K562 (cell line): ENCODE measurements around the gene RYK. TPM values are rescaled to one million over a fixed set of nuclear protein-coding genes. Genes with fewer than 3 reads are reported as not detected.

ENCODE experiments used
- ATAC-seq: fragments of 200-7000 bp; cut with Tn5 transposase; 3 replicates; pipeline ENCODE4 v1.9.1; 2020; ENCODE audit warnings: moderate library complexity
- BruUV-seq: library from RNA; stranded (reverse); fragments of 400-500 nt; replicated peaks from 2 replicates; lab custom pipeline; 2021; lab: Mats Ljungman, UMichigan
- CTCF ChIA-PET: fragments of 300-600 bp; formaldehyde crosslinking; extraction: SDS; loops from one replicate; lab custom pipeline; 2021; ENCODE audit warnings: low intra/inter-chr PET ratio; lab: Yijun Ruan, JAX
- POLR2A ChIA-PET: fragments of 300-600, 350-650 bp; sonication (Branson Sonifier 250); formaldehyde crosslinking; extraction: SDS; loops from one replicate; lab custom pipeline; 2021; ENCODE audit warnings: antibody characterized with exemption, inconsistent platforms; lab: Yijun Ruan, JAX
- DNase-seq, 4 experiments: peaks; one replicate each; pipeline versions ENCODE4 v3.0.0 to v3.0.0-alpha.2; 2011 to 2018; ENCODE audit warnings: low spot score in 3 of 4, mixed read lengths in 3 of 4; ENCODE audit errors: extremely low read depth in 1 of 4
- FAIRE-seq: peaks from 2 replicates; lab custom pipeline; 2011; peaks lifted over from hg19 to GRCh38; lab: Jason Lieb, UNC
- H2AFZ ChIP-seq: 2 replicates; pipeline ENCODE4 v1.6.0; 2011; ENCODE audit warnings: low read depth, low read length, control low read depth, inconsistent platforms
- H3K27ac ChIP-seq: fragments of 200-600 bp; 3 replicates; pipeline ENCODE4 v1.8.0; 2011; ENCODE audit warnings: low read depth, mild to moderate bottlenecking, control low read depth, inconsistent platforms, low read length, moderate library complexity, mixed read lengths; ENCODE audit errors: extremely low read depth
- H3K27me3 ChIP-seq, 2 experiments: fragments of 300-600 bp in 1 of 2; 2 replicates in 1 of 2; 3 replicates in 1 of 2; pipeline versions ENCODE4 v1.6.0 to v1.8.0; 2011; ENCODE audit warnings: inconsistent platforms in 2 of 2, low read length in 2 of 2, mild to moderate bottlenecking in 1 of 2, mixed read lengths in 1 of 2, moderate library complexity in 1 of 2; ENCODE audit not compliant: control insufficient read depth in 2 of 2, insufficient read depth in 2 of 2
- H3K36me3 ChIP-seq: fragments of 300-600 bp; 3 replicates; pipeline ENCODE4 v1.8.0; 2011; ENCODE audit warnings: mild to moderate bottlenecking, low read length, inconsistent platforms; ENCODE audit not compliant: control insufficient read depth, insufficient read depth
- H3K4me1 ChIP-seq, 2 experiments: fragments of 200-600 bp in 1 of 2; replicated peaks in 1 of 2; 2 replicates in 1 of 2; 3 replicates in 1 of 2; pipeline versions ENCODE4 v1.5.1 to v1.8.0; 2011; ENCODE audit warnings: inconsistent platforms in 2 of 2, low read length in 2 of 2, mild to moderate bottlenecking in 1 of 2, mixed read lengths in 1 of 2, moderate library complexity in 1 of 2; ENCODE audit not compliant: control insufficient read depth in 2 of 2, insufficient read depth in 2 of 2
- H3K4me2 ChIP-seq: 2 replicates; pipeline ENCODE4 v1.6.1; 2011; ENCODE audit warnings: low read length, control low read depth, inconsistent platforms, mixed read lengths; ENCODE audit not compliant: insufficient read depth
- H3K4me3 ChIP-seq: fragments of 200-600 bp; sonication (generic), shearing (Covaris generic); 2 replicates; pipeline ENCODE4 v1.5.1; 2016; ENCODE audit warnings: control low read depth, inconsistent platforms
- H3K79me2 ChIP-seq: fragments of 200-600 bp; 3 replicates; pipeline ENCODE4 v1.8.0; 2011; ENCODE audit warnings: low read length, inconsistent platforms; ENCODE audit not compliant: control insufficient read depth, insufficient read depth
- H3K9ac ChIP-seq, 2 experiments: 2 replicates each; pipeline versions ENCODE4 v1.6.0 to v1.6.1; 2011; ENCODE audit warnings: low read depth in 2 of 2, low read length in 2 of 2, control low read depth in 1 of 2, inconsistent platforms in 1 of 2, mild to moderate bottlenecking in 1 of 2, mixed read lengths in 1 of 2; ENCODE audit not compliant: insufficient read depth in 1 of 2
- H3K9me1 ChIP-seq: one replicate; pipeline ENCODE4 v1.6.0; 2011; ENCODE audit warnings: inconsistent platforms, mild to moderate bottlenecking, low read length, moderate library complexity; ENCODE audit not compliant: control insufficient read depth, insufficient read depth
- H3K9me3 ChIP-seq: replicated peaks from 2 replicates; pipeline ENCODE4 v1.5.1; 2011; ENCODE audit warnings: low read depth, low read length, inconsistent platforms; ENCODE audit not compliant: control insufficient read depth, insufficient read depth
- H4K20me1 ChIP-seq: replicated peaks from 2 replicates; pipeline ENCODE4 v1.6.1; 2011; ENCODE audit warnings: low read length, inconsistent platforms, mixed read lengths; ENCODE audit not compliant: control insufficient read depth, insufficient read depth
- BACH1 ChIP-seq: fragments of 200-800 bp; sonication (Bioruptor generic); IDR thresholded peaks from 2 replicates; pipeline ENCODE4 v1.6.1; 2016; ENCODE audit warnings: missing genetic modification characterization, missing compliant biosample characterization
- CAMTA2 ChIP-seq: fragments of 250-450 bp; sonication (Bioruptor Pico); conservative IDR thresholded peaks from 2 replicates; pipeline ENCODE4 v1.5.1; 2022
- HNRNPLL ChIP-seq: fragments of 200-400 bp; formaldehyde crosslinking; IDR thresholded peaks from 2 replicates; pipeline ENCODE4 v1.6.1; 2017; ENCODE audit warnings: low read length, low read depth, mild to moderate bottlenecking; ENCODE audit not compliant: poor library complexity, severe bottlenecking
- MAX ChIP-seq: sonication (generic); formaldehyde crosslinking; IDR thresholded peaks from 2 replicates; pipeline ENCODE4 v1.9.0; 2022; ENCODE audit warnings: mild to moderate bottlenecking, missing genetic modification reagents
- MXD1 ChIP-seq: fragments of 250-450 bp; sonication (Bioruptor Pico); IDR thresholded peaks from 2 replicates; pipeline ENCODE4 v1.8.0; 2021; ENCODE audit warnings: borderline replicate concordance, mild to moderate bottlenecking, moderate library complexity; ENCODE audit not compliant: poor library complexity, severe bottlenecking
- NFE2 ChIP-seq: IDR thresholded peaks from 2 replicates; pipeline ENCODE4 v1.6.1; 2014; ENCODE audit warnings: antibody characterized with exemption, low read depth
- NR0B1 ChIP-seq: fragments of 450-650 bp; IDR thresholded peaks from one replicate; pipeline ENCODE4 v1.6.1; 2018; ENCODE audit warnings: mild to moderate bottlenecking, moderate library complexity; ENCODE audit not compliant: partially characterized antibody
- PRPF4 ChIP-seq: fragments of 200-400 bp; formaldehyde crosslinking; IDR thresholded peaks from one replicate; pipeline ENCODE4 v1.6.1; 2017; ENCODE audit warnings: low read length, low read depth, mild to moderate bottlenecking; ENCODE audit not compliant: insufficient read depth, poor library complexity, severe bottlenecking
- ZNF197 ChIP-seq: fragments of 200-800 bp; sonication (Bioruptor generic); IDR thresholded peaks from 2 replicates; pipeline ENCODE4 v1.6.1; 2016; ENCODE audit warnings: low read depth, missing genetic modification characterization, missing compliant biosample characterization
- ZNF695 ChIP-seq: fragments of 450-650 bp; formaldehyde crosslinking; IDR thresholded peaks from 2 replicates; pipeline ENCODE4 v1.4.0; 2020; ENCODE audit warnings: mild to moderate bottlenecking, moderate library complexity
- ZNF699 ChIP-seq: fragments of 250-450 bp; sonication (Bioruptor Pico); IDR thresholded peaks from 2 replicates; pipeline ENCODE4 v1.8.0; 2021; ENCODE audit warnings: mild to moderate bottlenecking, moderate library complexity; ENCODE audit not compliant: insufficient replicate concordance
- ZZZ3 ChIP-seq: fragments of 450-650 bp; IDR thresholded peaks from 2 replicates; pipeline ENCODE4 v1.6.1; 2016; ENCODE audit warnings: antibody characterized with exemption, mild to moderate bottlenecking, moderate library complexity
- WGBS: fragments of 100-300 bp; shearing (Covaris generic); methylation state at CpG from one replicate; pipeline ENCODE4 v1.1.6; 2016; ENCODE audit warnings: low coverage, mixed read lengths; ENCODE audit not compliant: insufficient coverage; ENCODE audit errors: missing lambda C conversion rate; 5-methylcytosine and 5-hydroxymethylcytosine counted together
- in situ Hi-C: fragments of 300-500 bp; cut with MboI; formaldehyde crosslinking; loops from 4 replicates; pipeline ENCODE4 v1.15.0; 2018; ENCODE audit warnings: inconsistent platforms, mixed read lengths
- intact Hi-C: fragments of 100-400 bp; cut with micrococcal nuclease; formaldehyde crosslinking; loops from 2 replicates; pipeline ENCODE4 v1.14.2; 2022
- polyA plus RNA-seq, 8 experiments: library from polyadenylated mRNA; depleted of rRNA in 4 of 8; stranded (reverse) in 5 of 8; unstranded in 3 of 8; fragments of >200 nt; fragmentation: Nextera tagmentation in 2 of 8; fragmentation: Illumina TruSeq in 1 of 8; extraction: Ambion mirVana in 2 of 8; extraction: Trizol in 1 of 8; gene quantifications; 2 replicates each; pipeline versions ENCODE4 v1.2.1 to v1.2.3, GENCODE V29; 2011 to 2014; ENCODE audit warnings: inconsistent platforms in 1 of 8, missing spikeins in 1 of 8
- total RNA-seq, 7 experiments: library from RNA; depleted of rRNA in 6 of 7; stranded (reverse); fragments of >200 nt in 6 of 7; fragmentation: Illumina TruSeq in 2 of 7; extraction: Trizol in 2 of 7; gene quantifications; 2 replicates each; pipeline versions ENCODE4 v1.2.1 to v1.2.3, GENCODE V29; 2011 to 2021; ENCODE audit warnings: low replicate concordance in 1 of 7

RYK gene
- total and polyA plus RNA-seq, 9 of the 15 experiments (the other 6 are each of a cell fraction or from before 2014, with no cell fraction given): 4.2 to 29.5 (median 16.6) TPM

- no peaks in the 10 kb centered on the region for H3K4me1 ChIP-seq
- H3K4me2 ChIP-seq: no peak overlapping the region
- H3K27me3 ChIP-seq: no peaks in the 10 kb centered on the region
- no peaks in the 10 kb centered on the region for H3K9me3 ChIP-seq
- no peak overlapping the region for H3K4me3 ChIP-seq
- BruUV-seq: no TSS peak
- H2AFZ ChIP-seq: no peak overlapping the region
- WGBS: 9% methylated on average over 6 of the region's 6 CpGs
- H4K20me1 ChIP-seq: no peaks in the 10 kb centered on the region
- H3K9ac ChIP-seq: no peak overlapping the region
- DNase-seq: no peak
- ChIA-PET CTCF (no interaction called here), POLR2A (no interaction called here)
- in situ Hi-C loops: no loop called here
- TF ChIP-seq PRPF4 (no peak), BACH1 (tag) (no peak), MAX (CRISPR knock-in tag) (no peak), NFE2 (no peak), ZZZ3 (no peak), CAMTA2 (CRISPR knock-in tag) (no peak), MXD1 (CRISPR knock-in tag) (no peak), ZNF699 (CRISPR knock-in tag) (no peak), HNRNPLL (no peak), ZNF695 (CRISPR knock-in tag) (no peak), NR0B1 (no peak), ZNF197 (CRISPR knock-in tag) (no peak)
- no peak for ATAC-seq
- H3K27ac ChIP-seq: no peak overlapping the region
- H3K9me1 ChIP-seq: no peaks in the 10 kb centered on the region
- no peaks in the 10 kb centered on the region for H3K79me2 ChIP-seq
- H3K36me3 ChIP-seq: no peaks in the 10 kb centered on the region
- intact Hi-C loops: no loop called here
- FAIRE-seq: no peak
Measured at GRCh38 chr3:134143828-134144401, 106.7 kb downstream of the RYK start.
